ENCODE measurements around the gene TRAF7.

Gene TRAF7

DNA sequence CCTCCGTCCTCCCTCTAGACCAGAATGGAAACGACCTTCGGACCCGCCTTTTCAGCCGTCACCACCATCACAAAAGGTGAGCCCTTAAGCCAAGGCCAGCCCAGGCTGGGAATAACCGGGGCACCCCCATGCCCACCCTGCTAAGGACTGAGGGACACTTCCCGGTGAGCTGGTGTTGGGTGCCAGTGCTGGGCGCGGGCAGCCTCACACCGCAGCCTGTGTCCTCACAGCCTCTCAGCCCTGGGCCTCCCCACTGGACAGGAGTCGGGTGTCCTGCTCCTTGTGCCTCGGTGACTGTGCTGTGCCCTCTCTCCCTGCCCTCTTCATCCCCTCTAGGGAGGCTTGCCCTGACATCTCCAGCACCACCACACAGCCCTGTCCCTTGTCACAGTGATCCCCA is 10.3 kb downstream of the TRAF7 start:
- DNase-seq (ENCODE audit: low spot score): no peak

DNA sequence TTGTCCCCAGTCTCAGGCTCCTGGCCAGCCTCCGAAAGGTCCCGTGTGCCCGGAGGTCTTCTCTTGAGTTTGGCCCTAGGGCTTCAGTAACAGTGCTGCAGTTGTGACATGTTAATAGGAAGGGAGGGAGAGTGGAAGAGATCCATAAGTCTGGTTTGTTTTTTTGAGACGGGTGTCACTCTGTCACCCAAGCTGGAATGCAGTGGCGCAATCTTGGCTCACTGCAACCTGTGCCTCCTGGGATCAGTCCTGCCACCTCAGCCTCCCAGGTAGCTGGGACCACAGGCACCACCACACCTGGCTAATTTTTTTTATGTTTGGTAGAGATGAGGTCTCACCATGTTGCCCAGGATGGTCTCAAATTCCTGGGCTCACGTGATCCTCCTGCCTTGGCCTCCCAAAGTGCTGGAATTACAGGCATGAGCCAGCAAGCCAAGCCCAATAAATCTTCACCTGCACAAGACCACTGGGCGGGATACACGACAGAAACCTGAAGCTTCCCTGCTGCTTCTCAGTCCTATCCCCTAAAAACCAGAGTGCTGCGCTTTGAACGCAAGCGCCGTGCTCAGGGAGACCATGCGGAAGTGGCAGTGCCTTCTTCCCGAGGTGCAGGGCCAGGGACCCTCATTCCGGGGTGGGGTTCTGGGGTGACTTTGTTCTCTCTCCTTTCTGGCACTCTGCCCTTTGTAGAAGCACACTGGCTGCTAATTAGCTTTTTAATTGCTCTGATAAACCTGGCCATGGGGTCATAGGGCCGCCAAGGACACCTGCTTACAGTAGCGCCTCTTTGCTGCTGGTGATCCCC is 10.9 kb downstream of the TRAF7 start:
- no peak for DNase-seq (ENCODE audit: low spot score)

DNA sequence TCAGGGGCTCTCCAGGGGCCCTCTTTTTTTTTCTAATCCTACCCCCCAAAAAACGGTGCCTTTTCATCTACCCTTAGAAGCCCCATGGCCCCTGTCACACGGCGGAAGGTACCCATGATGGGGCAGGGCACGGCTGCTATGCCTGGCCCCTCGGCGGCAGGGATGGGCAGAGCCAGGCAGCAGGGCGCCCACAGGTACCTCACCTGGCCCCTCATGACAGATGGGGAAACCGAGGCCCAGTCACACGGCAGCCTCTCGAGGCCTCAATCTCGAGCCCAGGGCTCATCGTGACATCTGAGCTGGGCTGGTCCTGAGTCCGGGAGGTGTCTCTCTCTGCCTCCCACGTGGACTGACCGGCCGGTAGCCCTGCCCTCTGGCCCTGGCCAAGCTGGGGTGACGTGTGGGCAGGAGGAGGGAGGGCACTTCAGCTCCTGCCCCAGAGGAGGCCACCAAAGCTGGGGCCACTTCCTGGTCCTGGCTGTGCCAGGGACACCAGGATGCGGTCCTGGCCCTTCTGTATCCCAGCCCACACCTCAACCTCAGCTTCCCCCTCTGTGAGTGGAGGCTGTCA is 11.6 kb downstream of the TRAF7 start:
- DNase-seq (ENCODE audit: low spot score): no peak

DNA sequence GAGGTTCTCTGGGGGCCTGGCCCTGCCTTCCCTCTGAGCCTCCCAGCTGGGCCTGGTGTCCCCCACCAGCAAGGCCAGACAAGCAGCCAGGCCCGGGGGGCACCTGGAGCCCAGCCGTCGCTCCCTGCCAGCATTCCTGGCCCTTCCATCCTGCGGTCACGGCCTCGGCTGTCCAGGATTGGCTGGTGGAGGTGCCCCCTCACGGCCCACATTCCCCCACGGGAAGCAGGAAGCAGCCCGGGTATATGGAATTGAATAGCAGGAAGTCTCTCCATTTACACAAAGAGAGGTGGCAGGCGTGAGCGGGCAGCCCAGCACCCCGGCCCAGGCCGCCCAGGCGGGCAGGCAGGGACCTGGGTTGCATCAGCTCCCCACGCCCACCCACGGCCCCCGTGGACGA is 14.5 kb downstream of the TRAF7 start:
- DNase-seq (ENCODE audit: low spot score): no peak

DNA sequence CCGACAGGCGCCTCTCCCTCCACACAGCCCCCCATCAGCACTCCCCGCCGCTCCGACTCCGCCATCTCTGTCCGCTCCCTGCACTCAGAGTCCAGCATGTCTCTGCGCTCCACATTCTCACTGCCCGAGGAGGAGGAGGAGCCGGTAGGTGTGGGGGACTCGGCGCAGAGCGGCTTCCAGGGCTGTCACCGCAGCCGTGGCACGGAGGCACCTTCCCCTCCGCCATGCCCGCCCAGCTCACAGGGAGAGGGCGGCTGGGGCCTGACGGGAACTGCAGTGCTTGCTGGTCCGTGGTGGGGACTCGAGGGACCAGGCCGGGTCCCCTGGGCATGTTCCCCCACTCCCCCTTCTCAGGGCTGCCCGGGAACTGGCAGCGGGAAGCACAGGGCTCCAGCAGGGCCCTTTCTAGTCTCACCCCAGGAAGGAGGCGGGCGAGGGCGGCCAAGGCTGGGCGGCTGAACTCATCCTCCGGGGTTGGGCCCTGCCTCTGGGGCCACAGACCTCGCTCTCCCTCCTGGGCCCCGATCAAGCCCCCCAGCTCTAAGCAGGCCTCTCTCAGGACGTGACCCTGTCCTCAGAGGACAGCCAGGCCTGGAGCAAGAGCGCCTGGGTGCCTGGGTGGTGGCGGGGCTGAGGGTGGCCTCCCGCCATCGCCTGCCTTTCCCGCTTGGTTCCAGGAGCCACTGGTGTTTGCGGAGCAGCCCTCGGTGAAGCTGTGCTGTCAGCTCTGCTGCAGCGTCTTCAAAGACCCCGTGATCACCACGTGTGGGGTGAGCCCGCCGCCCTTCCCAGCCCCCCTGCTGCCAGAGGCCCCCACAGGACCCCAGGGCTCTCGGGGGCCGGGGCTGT is 15.2 kb downstream of the TRAF7 start:
- DNase-seq (ENCODE audit: low spot score): no peak

DNA sequence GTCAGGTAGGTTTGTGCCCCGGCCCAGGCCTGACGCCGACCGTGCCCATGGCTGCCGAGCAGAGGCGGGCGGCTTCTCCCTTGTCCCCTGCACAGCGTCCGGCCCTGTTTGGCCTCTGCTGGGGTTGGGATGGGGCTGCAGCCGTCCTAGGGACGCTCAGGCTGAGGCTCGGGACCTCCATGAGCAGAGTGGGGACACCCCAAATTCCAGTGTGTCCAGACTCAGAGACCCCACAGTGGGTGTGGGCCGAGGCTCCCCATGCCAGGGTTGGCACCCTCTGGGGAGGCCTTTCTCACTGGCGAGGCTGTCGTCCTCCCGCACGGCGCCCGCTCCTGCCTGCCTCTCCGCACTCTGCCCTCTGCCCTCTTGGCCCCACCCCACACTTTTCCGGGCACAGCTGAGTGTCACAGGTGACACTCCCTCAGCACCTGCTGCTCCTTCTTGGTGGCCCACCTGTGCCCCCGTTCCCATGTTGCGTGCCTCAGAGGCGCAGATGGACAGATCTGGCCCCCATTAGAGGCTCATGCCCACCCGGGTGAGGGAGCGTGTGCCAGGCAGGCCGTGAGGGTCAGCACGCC is 16.1 kb downstream of the TRAF7 start:
- DNase-seq (ENCODE audit: low spot score): no peak

DNA sequence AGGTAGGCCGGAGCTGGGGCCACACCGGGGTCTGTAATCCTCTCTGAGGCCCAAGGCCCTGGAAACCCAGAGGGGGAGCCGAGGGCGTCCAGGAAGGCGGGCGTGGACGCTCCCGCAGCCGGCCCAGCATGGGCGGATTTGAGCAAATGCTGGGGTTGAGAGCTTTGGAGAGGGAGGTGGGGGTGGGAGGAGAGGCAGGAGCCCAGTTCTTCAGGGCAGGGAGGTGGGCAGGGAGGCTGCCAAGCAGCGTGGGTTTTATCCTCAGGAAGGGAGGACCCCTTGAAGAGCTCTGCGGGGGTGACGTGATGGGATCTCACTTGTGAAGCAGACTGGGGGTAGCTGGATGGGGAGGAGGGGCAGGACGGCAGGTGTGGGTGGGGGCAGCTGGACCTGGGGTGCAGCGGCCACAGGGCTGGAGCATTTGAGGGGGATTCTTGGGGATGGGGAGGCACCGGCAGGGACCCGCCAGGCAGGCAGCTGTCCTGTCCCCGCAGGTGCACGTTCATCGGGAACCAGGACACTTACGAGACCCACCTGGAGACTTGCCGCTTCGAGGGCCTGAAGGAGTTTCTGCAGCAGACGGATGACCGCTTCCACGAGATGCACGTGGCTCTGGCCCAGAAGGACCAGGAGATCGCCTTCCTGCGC is 17.2 kb downstream of the TRAF7 start:
- no peak for DNase-seq (ENCODE audit: low spot score)

DNA sequence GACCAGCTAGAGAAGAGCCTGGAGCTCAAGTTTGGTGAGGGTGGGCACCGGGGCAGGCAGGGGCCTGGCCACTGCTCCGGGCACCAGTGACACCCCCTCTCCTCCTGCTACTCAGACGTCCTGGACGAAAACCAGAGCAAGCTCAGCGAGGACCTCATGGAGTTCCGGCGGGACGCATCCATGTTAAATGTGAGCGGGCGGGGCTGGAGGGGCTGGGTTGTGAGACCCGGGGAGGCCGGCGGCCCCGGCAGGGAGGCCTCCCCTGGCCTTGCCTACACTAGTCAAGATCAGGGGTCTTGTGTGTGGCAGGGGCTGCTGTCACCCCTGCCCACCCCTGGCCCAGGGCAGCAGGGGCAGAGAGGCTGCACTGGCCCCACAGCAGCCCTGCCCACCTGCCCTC is 17.8 kb downstream of the TRAF7 start:
- no peak for DNase-seq (ENCODE audit: low spot score)

DNA sequence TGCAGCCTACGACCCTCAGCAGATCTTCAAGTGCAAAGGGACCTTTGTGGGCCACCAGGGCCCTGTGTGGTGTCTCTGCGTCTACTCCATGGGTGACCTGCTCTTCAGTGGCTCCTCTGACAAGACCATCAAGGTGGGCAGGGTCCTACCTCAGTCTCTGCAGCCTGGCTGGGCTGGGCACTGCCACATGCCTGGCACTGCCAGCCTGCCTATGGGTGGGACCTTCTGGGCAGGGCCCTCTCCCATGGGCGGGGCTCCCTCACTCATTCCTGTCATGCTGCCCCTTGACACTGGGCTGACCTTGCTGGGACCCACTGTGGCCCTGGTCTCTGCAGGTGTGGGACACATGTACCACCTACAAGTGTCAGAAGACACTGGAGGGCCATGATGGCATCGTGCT is 18.3 kb downstream of the TRAF7 start:
- no peak for DNase-seq (ENCODE audit: low spot score)

DNA sequence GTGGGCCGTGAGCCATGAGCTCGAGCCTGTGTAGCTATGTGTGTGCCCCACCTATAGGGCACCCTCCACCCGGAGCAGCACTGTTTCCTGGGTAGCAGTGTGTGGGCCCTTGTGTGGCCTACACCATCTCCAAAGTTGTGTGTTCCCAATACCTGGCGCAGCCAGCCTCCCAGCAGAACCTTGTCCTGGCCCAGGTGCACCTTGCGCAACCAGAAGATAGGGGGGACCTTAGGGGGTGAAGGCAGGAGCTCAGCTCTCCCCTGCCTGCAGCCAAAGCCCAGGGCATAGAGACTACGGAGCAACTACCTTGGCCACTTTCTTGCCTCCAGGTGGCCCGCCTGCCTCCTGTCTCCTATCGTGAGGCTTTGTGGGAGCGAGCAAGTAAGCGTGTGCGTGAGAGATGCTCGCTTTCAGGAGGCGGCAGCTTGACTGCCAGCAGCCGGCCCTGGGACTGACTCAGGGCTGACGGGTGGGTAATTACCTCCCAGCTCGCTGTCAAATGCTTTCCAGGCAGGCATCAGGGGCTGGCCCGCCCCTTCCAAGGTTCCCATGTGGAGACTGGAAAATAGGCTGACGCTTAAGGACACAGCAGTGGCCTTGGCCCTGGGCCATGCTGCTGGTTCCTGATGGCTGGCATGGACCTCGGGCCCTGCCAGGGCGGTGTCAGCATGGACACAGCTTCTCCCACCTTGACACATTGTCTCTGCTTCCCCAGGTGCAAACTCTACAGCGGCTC is 19.0 kb downstream of the TRAF7 start:
- peak; percentile 72 for DNase-seq (ENCODE audit: low spot score)

DNA sequence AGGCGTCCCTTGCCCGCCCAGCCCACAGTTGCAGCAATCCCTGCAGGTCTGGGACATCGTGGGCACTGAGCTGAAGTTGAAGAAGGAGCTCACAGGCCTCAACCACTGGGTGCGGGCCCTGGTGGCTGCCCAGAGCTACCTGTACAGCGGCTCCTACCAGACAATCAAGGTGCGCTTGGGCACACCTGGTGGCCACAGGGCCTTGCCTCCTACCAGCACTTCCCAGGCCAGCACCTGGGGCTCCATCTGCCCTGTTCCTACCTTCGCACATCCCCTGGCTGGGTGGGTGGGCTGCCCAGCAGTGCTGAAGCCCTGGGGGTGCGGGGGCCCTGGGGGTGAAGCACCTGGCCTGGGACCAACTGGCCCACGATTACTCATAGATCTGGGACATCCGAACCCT is 19.9 kb downstream of the TRAF7 start:
- no peak for DNase-seq (ENCODE audit: low spot score)

DNA sequence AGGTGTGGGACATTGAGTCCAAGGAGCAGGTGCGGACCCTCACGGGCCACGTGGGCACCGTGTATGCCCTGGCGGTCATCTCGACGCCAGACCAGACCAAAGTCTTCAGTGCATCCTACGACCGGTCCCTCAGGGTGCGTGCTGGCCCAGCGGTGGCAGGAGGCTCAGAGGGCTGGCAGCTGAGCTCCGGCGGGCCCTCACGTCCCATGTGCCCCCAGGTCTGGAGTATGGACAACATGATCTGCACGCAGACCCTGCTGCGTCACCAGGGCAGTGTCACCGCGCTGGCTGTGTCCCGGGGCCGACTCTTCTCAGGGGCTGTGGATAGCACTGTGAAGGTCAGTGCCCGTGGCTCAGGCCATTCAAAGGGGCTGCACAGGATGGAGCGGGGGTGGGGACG is 20.5 kb downstream of the TRAF7 start:
- no peak for DNase-seq (ENCODE audit: low spot score)

DNA sequence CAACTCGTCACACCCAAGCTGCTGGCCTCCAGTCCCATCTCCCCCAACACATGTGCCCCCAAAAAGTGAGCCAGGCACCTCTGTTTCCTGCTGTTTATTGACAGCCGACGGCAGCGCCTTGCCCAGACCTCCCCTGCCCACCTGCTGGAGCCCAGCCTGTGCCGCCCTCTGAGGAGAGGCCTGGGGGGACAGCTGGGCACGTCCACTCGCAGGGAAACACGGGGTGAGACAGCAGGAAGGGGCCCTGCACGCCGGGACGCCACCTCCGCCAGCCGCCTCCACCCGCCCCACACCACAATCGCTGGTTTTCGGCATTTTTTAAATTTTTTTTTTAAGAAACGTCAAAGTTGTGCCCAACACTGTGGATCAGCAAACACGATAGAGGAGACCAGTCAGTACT is 21.5 kb downstream of the TRAF7 start:
- no peak for DNase-seq (ENCODE audit: low spot score)

DNA sequence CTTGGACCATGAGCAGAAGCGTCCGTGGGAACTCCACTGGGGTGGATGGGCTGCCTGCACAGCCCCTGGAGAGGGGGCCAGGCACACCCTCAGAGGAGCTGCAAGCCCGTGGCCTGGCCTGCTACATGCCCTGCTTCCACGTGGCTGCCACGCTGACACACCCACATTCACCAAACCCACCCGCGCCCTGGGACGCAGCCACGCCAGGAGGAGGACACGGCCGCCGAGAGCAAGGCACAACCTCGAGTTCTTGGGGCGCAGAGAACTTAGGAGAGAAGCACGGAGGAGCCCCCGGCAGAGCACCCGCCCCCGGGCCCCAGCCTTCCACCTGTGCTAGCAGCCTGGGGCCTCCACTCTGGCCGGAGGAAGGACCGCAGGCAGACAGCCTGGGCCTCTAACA is 22.0 kb downstream of the TRAF7 start:
- no peak for DNase-seq (ENCODE audit: low spot score)

DNA sequence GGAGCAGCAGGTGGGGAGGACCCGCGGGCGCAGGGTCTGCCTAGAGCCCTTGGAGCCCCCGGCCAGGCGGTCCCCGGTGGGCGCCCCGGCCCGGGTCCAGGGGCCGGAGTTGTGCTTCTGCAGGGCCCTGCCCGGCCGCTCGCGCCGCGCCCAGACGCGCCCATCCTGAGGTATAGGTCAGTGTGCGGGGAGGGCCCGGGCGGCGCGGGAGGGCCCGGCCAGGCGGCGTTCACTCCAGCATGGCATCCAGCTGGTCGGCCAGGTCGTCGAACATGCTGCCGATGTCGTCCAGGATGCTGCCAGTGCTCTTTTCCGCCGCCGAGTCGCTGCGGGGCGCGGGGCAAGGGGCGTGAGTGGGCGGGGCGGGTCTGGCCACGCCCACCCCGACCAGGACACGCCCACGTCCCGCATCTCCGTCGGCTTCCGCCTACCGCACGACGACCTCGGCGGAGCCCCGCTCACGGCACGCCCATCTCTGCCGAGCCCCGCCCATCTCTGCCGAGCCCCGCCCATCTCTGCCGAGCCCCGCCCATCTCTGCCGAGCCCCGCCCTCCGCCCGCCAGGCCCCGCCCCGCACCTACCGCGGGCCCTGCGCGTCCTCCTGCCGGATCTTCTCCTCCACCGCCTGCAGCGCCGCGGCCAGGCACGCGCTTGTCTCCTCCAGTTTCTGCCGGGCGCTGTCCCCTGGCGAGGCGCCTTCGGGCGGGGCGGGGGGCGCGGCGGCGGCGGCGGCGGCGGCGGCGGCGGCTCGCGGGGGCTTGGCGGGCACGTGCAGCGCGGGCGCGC is 22.9 kb downstream of the TRAF7 start:
- DNase-seq (ENCODE audit: low spot score): no peak

DNA sequence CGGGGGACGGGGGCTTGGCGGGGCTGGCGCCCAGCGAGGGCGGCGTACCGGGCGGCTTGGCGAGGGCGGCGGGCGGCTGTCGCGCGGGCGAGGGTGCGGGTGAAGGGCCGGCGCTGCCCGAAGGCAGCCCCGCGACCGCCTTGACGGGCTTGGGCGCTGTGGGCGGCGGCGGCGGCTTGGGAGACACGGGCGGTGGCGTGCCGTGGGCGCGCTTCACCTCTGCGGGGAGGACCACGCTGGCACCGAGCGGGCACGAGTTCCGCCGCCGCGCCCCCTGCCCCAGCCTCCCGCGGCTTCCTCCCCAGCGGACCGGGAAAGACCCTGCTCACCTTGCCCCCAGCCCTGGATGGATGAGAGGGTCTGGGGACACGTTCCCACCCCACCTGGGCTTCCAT is 23.5 kb downstream of the TRAF7 start:
- DNase-seq (ENCODE audit: low spot score): no peak

DNA sequence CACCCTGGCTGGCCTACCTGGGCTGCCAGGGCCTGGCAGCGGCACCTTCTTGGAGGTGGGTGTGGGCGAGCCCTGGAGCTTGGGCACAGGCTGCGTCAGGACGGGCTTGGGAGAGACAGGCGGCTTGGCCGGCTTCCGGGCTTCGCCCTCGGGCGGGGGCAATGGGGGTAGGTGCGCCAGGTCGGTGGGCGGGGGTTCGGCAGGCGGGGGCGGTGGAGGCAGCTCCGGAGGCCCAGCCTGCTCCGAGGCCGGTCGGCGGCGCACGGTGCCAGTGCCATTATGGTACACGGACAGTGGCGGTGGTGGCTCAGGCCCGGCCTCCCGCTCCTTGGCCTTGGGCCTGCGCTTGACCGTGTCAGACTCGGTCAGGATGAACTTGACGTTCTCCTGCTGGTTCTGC is 24.0 kb downstream of the TRAF7 start:
- no peak for DNase-seq (ENCODE audit: low spot score)

DNA sequence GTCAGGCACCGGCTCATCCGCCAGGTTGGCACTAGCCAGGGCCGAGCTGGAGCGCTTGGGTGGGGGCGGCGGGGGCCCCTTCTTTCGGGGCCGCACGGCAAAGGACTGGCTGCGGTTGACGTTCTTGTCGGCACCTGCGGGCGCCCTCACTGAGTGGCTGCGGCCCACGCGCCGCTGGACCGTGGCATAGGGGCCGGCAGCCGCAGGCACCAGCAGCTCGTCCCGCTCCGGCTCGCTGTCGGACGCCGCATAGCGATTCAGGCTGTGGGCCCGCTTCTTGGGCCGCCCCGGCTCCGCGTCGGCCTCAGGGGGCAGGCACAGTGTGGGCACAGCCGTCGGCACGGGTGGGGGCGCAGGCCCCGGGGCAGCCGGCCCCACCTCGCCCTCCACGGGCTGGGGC is 24.9 kb downstream of the TRAF7 start:
- no peak for DNase-seq (ENCODE audit: low spot score)

DNA sequence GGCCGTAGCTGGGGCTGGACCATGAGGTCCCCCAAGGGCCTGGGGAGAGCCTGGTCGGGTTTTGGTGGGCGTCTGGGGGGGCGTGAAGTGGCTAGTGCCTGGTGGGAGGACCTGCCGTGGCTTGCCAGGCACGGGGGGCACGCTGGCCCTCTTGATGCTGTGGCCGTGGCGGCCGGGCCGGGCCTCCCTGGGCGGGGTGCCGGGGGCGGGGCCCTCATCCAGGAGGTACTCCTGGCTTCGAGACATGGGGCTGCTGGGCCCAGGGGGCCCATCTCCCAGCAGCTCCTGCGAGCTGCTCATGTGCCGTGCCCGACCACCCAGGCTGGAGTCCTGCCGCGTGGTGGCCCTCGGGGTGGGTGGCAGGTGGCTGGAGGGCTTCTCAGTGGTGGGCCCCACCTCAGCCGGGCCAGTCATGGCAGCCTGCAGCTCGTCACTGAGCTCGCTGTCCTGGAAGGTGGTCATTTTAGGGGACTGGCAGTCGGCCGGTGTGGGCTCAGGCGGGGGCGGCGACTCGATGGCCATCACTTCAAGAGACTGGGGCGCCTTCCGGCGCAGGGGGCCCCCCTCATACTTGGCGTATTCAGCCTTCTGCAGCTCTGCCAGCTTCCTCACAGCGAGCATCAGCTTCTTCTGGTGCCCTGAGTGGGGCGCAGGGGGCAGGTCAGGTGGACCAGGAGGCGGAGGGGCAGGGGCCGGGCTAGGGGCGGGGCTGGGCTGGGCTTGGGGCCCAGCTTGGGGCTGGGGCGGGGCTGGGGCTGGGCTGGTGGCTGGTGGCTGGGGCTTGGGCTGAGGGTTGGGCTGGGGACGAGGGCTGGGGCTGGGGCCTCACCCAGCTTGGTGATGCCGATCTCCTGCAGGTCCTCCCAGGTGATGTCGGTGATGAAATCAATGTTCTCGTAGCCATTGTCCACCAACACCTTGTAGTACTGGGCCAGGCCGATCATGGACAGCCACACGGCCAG is 25.7 kb downstream of the TRAF7 start:
- no peak for DNase-seq (ENCODE audit: low spot score)

DNA sequence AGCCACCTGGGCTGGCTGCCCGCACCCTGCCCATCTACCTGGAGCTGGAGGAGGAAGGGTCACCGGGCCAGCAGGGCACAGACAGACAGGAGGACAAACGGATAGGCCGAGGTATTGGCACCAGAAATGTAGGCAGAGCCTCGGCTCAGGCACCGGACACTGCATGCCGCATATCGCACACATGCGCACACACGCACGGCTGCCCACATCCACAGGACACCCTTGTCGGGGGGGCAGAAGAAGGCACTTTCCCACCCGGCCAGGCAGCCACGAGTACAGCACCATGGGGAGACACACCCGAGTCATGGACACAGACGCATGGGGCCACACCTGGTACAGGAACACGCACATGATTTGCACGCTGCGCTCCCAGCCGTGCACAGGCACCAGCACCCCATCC is 26.4 kb downstream of the TRAF7 start:
- DNase-seq (ENCODE audit: low spot score): no peak
